ENCODE measurements around the gene RBMS3.

- TF ChIP-seq CTCF (IDR thresholded peaks at IDR 0.05), result no peak
- no peak for TF ChIP-seq EZH2 (IDR thresholded peaks at IDR 0.05)
- TF ChIP-seq EZH2phosphoT487 (IDR thresholded peaks at IDR 0.05), result no peak
Measured at GRCh38 chr3:29456901-29457300, 176.0 kb downstream of the RBMS3 start.
